CD4-positive, alpha-beta T cell treated with Interleukin-17A for 1 hour (primary cell): ENCODE results near the gene MYCN.
"Not testable (repeated sequence)": the region's sequence is repeated elsewhere in the genome, so short reads cannot be mapped to it uniquely, and the experiment has no call there.

Experiments used
- DNase-seq: peaks from one replicate; pipeline ENCODE4 v3.0.0-alpha.2; 2020

Gene MYCN

DNA sequence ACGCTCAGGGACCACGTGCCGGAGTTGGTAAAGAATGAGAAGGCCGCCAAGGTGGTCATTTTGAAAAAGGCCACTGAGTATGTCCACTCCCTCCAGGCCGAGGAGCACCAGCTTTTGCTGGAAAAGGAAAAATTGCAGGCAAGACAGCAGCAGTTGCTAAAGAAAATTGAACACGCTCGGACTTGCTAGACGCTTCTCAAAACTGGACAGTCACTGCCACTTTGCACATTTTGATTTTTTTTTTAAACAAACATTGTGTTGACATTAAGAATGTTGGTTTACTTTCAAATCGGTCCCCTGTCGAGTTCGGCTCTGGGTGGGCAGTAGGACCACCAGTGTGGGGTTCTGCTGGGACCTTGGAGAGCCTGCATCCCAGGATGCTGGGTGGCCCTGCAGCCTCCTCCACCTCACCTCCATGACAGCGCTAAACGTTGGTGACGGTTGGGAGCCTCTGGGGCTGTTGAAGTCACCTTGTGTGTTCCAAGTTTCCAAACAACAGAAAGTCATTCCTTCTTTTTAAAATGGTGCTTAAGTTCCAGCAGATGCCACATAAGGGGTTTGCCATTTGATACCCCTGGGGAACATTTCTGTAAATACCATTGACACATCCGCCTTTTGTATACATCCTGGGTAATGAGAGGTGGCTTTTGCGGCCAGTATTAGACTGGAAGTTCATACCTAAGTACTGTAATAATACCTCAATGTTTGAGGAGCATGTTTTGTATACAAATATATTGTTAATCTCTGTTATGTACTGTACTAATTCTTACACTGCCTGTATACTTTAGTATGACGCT lies 5.8 kb downstream of the MYCN start:
- DNase-seq, result no peak

DNA sequence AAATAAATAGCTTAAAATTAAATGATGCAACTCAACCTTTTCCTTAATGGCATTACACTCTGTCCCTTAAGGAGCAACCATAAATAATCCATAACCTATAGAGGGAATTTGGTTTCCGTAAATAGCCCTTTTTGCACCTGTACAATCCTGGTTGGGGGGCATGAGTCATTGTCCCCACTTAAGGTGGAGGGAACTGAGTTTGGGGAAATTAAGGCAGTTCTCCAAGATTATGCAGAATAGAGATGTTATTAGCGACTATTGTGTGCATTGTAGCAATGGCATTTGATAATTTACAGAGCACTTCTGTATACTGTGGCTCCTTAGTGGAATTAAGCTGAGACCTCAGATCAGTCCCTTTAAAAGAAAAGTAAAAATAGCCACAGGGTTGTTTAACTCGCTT lies 6.6 kb downstream of the MYCN start:
- DNase-seq, result no peak

DNA sequence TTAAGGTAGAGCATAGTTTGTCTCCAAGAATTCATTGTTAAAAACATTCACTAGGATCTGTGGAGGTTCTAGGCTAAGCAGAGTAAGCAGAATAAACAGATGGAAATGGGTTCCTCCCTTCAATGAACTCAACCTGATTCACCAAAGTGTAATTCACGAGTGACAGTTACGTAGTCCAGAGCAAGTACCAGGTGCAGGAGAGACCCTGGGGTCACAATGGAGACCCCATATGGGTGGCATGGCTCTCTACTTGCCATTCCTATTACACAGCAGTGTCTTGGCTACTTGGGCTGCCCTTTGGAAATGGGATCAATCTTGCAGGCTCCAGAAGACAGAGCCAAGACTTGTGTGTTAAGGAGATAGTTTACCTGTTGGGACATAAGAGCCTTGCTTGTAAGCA lies 7.1 kb downstream of the MYCN start:
- no peak for DNase-seq

DNA sequence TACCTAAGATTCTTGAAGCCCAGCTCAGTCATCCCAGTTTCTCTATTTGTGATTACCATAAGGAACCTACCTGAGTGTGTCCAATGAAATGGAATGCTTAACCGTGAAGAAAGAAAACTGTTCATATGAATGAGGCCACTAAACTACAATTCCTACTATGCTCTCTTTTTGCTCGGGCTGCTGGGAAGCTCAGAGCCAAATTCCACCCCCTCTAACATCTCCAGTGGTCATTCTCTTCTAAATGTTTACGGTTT lies 8.3 kb downstream of the MYCN start:
- no peak for DNase-seq

DNA sequence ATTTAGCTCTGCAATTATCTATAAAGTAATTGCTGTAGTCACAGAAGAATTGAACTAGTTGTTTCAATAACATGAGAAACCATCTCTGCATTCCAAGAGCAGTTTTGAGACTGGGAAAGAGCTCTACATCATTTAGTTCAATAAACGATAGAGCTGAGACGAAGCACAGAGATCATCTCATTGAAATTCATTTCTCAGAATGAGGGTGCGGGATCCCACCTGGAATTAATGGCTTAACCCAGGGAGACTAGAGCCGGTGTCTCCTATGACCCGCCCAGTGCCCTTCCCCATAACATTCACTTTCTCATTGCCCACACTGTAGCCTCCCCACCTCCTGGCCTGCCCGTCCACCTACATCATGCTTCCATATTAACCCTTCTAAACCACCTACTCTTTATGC lies 8.8 kb downstream of the MYCN start:
- DNase-seq, result no peak

DNA sequence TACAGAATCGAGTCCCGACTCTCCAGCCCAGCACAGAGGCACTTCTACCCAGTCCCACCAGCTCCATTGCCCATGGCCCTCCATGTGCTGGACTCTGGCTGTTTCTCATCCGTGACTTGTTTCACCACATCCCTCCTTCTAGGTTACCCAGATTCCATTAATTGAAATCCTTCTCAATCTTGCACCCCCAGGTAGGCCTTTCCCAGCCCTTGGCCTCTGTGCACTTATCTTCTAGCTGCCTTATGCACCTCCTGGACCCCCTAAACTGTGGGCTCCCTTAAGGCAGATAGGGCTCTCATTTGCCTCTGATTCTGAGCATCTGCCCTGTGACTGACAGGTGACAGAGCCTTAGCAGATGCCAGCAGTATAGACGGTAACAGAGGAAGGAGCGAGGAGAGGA lies 9.2 kb downstream of the MYCN start:
- DNase-seq, result no peak

DNA sequence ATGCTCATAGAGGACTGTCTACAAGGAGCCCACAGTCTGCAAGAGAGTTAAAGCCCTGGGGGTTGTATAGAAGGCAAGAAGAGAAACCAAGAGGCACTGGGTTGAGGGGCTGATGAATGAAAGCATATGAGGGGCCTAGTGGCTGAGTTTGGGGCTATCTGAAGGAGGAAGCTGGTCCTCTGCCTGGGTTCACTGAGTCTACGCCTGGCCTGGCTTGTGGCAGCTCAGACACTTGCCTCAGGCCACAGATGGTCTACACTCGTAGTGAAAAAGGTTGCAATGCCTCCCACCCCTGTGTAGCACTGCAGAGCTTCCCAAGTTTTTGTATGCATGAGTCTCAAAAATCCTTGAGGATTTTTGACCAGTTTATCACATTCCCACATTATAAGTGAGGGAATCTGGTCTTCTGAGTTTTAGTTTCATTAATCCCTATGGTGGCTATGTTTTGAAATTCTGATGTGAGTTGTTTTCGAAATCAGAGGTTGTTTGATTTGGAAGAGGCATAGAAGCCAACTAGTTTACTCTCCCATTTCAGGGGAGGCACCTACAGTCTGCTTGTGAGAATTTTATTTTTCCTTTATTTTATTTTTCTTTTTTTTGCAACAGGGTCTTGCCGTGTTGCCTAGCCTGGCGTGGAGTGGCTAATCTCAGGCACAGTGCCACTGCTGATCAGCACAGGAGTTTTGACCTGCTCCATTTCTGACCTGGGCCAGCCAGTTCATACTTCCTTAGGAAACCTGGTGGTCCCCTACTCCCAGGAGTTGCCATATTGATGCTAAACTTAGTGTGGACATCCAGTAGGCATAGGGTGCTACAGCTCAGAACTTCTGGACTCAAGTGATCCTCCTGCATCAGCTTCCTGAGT lies 10.0 kb downstream of the MYCN start:
- DNase-seq, result no peak

DNA sequence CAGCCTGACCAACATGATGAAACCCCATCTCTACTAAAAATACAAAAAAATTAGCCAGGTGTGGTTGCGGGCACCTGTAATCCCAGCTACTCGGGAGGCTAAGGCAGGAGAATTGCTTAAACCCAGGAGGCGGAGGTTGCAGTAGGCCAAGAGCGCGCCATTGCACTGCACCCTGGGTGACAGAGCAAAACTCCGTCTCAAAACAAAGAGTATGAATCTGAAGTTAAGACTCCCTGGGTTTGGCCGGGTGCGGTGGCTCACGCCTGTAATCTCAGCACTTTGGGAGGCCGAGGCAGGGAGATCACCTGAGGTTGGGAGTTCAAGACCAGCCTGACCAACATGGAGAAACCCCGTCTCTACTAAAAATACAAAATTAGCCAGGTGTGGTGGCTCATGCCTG lies 11.6 kb downstream of the MYCN start:
- not testable (repeated sequence) for DNase-seq

DNA sequence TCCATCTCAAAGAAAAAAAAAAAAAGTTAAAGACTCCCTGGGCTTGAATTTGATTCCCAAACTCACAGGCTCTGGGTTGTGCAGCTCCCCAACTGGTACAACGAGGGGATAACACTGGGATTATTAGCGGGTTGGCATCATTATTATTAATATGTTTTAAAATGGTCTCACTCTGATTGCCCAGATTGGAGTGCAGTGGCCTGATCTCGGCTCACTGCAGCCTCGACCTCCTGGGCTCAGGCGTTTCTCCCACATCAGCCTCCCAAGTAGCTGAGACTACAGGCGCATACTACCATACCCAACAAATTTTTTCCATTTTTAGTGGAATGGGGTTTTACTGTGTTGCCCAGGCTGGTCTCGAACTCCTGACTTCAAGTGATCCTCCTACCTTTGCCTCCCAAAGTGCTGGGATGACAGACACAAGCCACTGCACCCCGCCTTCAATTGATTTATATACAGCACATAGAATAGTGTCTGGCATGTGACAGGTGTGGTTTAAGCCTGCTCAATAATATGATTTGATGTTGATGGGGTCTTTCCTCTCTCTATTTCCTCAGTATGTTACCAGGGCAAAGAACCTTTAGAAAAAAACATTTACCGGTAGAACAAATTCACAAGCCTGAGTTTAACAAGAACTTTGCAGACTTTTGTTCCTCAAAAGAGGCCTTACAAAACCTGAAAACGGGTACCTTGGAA lies 12.2 kb downstream of the MYCN start:
- DNase-seq, result no peak

DNA sequence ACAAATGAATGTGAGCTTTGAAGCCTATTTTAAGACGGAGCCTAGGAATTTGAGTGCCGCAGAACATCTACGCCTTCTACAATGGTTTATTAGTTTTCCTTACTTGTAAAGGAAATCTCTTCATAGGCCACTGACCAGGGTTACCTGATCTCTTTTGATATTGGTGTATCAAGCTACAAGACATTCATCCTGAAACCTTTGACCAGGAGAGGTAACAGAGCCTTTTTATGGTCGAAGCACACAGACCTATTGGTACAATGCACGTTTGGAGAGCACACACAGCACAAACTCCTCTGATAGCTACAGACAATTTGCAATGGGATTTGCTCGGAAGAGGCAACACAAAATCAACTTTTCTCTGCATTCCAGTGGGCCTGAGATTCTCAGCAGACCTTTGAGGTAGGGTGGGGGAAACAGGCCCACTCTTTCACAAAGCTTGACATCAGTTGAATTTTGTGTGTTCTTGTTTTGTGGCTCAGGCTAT lies 12.8 kb downstream of the MYCN start:
- DNase-seq, result no peak

DNA sequence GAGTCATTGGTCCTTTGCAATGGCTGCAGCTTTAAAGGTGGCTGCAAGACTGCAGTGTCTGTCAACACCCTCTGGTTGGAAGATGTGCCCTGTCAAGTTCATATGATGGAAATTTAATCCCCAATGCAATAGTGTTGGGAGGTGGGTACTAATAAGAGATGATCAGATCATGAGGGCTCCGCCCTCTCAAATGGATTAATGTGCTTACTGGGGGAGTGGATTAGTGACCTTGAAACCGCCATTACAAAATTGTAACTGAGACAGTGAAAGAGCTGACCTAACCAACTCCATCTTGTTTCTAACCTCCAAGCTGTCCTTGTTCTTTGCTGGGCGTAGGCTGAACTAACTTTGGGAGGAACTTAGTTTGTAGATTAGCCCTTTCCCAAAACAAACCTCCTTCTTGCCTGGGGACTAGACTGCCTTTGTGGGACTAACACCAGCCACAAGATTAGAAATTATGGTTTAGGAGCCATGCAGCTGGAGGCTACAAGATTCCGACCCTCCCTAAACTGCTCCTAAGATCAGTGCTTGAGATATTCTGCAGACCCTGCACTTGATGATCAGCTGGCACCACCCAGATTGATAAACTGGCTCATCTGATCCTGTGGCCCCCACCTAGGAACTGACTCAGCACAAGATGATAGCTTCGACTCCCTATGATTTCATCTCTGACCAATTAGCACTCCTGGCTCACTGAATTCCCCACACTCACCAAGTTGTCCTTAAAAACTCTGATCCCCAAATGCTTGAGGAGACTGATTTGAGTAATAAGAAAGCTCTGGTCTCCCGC lies 13.7 kb downstream of the MYCN start:
- no peak for DNase-seq

DNA sequence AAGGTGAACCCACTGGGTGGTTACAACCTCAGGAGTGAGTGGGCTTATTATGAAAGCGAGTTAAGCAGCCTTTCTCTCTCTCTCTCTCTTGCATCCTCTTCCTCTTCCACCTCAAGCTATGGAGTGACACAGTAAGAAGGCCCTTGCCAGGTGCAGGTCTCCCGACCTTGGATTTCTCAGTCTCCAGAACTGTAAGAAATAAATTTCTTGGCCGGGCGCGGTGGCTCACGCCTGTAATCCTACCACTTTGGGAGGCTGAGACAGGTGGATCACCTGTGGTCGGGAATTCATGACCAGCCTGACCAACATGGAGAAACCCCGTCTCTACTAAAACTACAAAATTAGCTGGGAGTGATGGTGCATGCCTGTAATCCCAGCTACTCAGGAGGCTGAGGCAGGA lies 14.4 kb downstream of the MYCN start:
- DNase-seq, result no peak

DNA sequence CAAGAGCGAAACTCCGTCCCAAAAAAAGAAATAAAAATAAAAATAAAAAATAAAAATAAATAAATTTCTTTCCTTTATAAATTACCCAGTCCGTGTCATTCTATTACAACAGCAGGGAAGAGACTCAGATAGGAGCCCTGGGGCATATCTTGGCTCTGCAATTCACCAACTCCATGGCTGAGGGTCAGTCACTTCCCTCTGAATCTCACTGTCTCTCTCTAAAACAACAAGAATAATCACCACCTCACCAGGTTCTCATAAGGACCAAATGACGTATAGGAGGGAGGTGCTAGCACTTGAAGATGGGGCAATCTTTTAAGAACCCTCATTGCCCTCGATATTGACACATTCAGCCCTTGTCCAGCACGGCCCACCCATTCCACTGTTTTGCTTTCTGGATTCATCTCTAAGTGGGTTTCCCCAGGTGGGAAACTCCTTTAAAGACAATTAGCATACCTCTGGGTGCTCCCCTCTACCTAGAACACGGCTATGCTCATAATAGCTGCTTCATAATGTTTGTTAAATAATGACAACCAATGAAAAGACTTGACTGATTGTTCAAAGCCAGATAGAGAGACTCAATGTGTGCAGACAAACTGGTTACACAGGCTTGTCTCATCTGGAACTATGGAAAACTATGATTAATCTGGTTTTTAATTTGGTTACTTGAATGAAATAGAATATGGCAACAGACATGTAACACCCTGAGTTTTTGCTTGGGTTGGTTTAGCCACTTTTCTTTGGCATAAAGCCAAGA lies 15.1 kb downstream of the MYCN start:
- DNase-seq, result no peak

DNA sequence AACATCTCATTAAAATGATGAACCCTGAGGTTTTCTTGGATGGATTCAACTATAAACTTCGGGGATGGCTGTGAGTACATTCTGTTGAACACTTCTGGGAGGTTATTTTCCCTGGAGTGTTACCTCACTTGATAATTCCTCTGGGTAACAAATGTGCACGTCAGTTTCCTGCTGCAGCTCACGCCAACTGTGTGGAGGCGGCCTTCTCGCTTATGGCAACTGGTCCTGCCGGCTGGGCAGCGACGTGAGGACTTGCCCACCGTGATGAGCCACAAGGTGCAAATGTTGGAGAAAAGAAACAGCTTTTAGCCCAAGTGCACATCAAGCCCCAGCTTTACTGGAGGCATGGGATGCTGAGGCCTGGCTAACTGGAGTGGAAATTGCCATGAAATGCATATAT lies 15.9 kb downstream of the MYCN start:
- DNase-seq, result no peak

DNA sequence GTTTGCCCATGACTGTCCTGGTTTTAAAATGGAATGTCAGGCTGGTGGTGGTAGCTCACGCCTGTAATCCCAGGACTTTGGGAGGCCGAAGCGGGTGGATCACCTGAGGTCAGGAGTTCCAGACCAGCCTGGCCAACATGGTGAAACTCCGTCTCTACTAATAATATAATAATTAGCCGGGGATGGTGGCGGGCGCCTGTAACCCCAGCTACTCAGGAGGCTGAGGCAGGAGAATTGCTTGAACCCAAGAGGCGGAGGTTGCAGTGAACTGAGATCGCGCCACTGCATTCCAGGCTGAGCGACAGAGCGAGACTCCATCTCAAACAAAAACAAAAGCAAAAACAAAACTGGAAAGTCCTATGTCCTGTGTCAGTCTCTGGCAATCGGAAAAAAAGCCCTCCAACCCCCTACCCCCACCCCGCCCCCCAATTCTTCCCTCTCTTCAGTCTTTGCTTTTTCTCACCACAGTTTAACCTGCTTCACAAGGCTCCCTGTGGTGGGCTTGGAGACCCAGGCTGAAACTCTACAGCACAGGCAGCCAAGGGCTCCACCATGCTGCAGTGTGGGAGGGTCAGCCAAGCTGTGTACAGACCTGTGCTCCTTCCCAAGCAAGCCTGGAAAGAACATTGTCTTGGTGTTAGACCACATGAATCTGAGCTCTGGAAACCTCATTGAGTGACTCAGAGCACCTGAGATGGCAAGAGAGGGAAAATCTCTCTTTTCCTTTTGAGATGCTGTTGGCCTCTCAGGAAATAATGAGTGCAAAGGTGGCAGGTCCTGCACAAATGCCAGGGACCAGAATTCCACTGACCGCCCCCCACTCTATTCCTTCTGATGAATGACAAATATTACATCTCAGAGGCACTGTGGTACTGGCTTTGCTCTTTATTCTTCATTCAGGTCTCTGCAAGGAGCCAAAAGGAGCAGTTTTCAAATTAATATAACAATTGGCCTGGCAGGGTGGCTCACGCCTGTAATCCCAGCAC lies 16.7 kb downstream of the MYCN start:
- no peak for DNase-seq

DNA sequence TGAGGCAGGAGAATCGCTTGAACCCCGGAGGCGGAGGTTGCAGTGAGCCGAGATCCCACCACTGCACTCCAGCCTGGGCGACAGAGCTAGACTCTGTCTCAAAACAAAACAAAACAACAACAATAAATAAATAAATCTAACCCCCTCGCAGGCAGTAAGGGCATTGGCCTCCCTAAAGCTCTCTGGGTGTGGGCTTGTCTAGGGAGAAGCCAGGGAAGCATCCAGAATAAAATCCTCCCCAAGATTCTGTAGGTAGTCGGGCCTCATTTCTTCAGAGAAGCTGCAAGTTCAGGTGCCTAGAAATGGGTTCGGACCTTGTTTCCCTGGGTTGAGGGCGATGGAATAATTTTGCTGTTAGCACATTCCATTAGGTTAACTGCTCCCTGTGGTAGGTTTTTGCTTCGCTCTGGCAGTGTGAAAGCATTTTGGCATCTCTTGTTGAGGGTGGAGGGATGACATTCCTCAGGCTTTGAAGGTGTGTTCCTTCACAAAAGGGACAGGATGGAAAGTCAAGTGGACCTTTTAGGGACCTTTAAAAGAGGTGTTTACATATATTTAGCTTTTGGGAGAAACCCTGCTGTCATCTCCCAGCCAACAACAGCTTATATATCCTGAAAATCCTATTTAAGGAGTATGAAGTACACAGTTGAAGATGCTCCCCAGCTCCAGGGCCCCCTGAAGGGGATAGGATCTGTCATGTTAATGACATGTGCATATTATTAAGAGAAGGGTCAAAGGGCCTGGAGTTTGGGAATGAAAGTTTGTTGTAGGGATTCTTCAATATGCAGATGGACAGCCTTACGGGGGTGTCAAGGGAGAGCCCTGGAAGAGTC lies 17.7 kb downstream of the MYCN start:
- DNase-seq, result no peak

DNA sequence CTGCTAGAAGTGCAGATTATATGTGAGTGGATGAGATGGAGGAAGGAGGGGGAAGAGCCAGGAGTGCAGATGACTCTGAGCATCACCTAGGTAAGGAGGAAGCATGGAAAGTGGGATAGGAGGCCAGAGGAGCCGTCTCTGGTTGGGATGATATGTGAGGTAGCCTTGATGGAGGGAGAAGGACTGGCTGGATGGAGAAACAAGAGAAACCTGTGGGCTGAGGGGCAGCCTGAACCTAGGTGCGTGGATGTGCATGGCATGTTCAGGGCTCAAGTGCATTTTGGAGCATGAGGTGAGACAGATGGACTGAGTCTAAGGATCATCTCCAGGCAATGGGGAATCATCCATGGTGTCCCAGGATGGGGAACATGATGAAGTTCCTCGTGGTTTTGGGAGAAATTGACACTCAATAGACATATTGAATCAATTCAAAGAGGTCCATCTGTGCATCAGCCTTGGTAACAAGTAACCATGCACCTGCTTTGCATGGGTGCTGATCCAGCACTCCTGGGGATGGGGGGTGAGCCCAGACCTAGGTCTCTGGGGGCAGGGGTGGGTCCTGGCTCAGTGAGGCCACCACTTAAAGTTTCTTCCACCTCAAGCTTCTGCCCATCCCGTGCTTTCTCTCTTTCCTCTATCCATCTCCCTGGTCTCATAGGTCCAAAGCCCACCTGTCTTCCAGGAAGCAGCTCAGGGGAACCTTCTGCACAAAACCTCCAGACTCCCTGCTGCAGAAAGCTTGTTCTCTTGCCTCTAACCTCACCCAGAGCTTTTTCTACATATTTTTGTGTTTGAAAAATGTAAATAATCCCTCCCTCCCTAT lies 19.2 kb downstream of the MYCN start:
- no peak for DNase-seq

DNA sequence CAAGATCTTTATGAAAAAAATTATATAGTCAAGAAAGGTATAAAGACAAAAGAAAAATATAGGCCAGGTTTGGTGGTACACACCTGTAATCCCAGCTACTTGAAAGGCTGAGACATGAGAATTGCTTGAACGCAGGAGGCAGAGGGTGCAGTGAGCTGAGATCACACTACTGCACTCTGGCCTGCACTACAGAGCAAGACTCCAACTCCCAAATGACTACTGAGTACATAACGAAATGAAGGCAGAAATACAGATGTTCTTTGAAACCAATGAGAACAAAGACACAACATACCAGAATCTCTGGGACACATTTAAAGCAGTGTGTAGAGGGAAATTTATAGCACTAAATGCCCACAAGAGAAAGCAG lies 19.8 kb downstream of the MYCN start:
- not testable (repeated sequence) for DNase-seq
